ENCODE data around the gene RBSN.
A peak's percentile ranks its signal among the peaks of the same experiment; 100 is the strongest.

RBSN gene

DNA sequence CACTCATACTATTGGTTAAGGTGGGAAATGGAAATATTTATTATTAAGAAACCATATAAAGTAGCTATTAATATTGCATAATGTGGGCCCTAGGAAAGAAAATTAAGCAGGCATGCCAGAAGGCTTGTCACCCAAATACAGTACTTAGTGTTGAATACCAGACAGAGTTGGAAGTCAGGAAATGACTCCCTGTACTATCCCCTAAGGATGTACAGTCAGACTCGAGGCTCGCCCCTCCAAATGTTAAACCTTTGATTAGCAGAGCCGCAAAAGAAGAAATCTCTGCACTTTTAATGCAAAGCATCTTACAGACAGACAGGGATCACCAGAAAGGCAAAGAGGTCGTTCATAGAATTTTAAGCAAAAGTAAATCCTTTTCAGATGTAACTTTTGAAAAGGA is 11.3 kb upstream of the RBSN start:
- Histone ChIP-seq H3K27me3 (ENCODE audit: insufficient read depth, poor library complexity, severe bottlenecking) (no peaks in the 10 kb centered on the region), H3K27ac (replicated peaks) (no peak overlapping the region), H3K4me3 (replicated peaks; ENCODE audit: insufficient read depth, low read length) (no peak overlapping the region)
- DNase-seq (ENCODE audit: low read depth in 1 of 2, low spot score in 1 of 2), result no peak
- TF ChIP-seq REST (IDR thresholded peaks at IDR 0.05; ENCODE audit: insufficient replicate concordance, low read depth), result no peak
- no peak for TF ChIP-seq SPI1 (IDR thresholded peaks at IDR 0.05; ENCODE audit: borderline replicate concordance, low read depth)
- no peak for TF ChIP-seq GABPA (IDR thresholded peaks at IDR 0.05; ENCODE audit: low read depth)
- TF ChIP-seq POLR2AphosphoS5 (IDR thresholded peaks at IDR 0.05; ENCODE audit: low read depth), result no peak
- TF ChIP-seq, protein P1, sequence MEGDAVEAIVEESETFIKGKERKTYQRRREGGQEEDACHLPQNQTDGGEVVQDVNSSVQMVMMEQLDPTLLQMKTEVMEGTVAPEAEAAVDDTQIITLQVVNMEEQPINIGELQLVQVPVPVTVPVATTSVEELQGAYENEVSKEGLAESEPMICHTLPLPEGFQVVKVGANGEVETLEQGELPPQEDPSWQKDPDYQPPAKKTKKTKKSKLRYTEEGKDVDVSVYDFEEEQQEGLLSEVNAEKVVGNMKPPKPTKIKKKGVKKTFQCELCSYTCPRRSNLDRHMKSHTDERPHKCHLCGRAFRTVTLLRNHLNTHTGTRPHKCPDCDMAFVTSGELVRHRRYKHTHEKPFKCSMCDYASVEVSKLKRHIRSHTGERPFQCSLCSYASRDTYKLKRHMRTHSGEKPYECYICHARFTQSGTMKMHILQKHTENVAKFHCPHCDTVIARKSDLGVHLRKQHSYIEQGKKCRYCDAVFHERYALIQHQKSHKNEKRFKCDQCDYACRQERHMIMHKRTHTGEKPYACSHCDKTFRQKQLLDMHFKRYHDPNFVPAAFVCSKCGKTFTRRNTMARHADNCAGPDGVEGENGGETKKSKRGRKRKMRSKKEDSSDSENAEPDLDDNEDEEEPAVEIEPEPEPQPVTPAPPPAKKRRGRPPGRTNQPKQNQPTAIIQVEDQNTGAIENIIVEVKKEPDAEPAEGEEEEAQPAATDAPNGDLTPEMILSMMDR (IDR thresholded peaks at IDR 0.05; ENCODE audit: insufficient read depth, low read length), result no peak

DNA sequence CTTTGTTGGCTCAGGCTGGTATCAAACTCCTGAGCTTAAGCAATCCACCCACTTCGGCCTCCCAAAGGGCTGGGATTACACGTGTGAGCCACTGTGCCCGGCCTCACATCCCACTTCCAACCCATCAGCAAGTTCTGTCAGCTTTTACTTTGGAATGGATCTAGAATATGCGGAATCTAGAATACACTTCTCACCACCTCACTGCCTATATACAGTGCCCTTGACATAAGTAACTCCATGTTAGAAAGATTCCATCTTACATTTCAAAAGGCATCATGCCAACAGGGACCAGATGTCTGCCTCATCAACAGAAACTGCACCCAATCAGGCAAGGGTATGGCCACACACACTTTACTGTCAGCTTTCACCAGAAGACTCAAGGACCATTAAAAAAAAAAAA is 9.9 kb upstream of the RBSN start:
- no peaks in the 10 kb centered on the region for H3K27me3 ChIP-seq (ENCODE audit: insufficient read depth, poor library complexity, severe bottlenecking)
- TF ChIP-seq SPI1 (IDR thresholded peaks at IDR 0.05; ENCODE audit: borderline replicate concordance, low read depth) (no peak), REST (IDR thresholded peaks at IDR 0.05; ENCODE audit: insufficient replicate concordance, low read depth) (no peak), GABPA (IDR thresholded peaks at IDR 0.05; ENCODE audit: low read depth) (no peak), POLR2AphosphoS5 (IDR thresholded peaks at IDR 0.05; ENCODE audit: low read depth) (no peak)
- TF ChIP-seq, protein P1 (IDR thresholded peaks at IDR 0.05; ENCODE audit: insufficient read depth, low read length), result no peak
- no peak for DNase-seq (ENCODE audit: low read depth in 1 of 2, low spot score in 1 of 2)
- H3K27ac ChIP-seq (replicated peaks), result no peak overlapping the region
- H3K4me3 ChIP-seq (replicated peaks; ENCODE audit: insufficient read depth, low read length), result no peak overlapping the region

DNA sequence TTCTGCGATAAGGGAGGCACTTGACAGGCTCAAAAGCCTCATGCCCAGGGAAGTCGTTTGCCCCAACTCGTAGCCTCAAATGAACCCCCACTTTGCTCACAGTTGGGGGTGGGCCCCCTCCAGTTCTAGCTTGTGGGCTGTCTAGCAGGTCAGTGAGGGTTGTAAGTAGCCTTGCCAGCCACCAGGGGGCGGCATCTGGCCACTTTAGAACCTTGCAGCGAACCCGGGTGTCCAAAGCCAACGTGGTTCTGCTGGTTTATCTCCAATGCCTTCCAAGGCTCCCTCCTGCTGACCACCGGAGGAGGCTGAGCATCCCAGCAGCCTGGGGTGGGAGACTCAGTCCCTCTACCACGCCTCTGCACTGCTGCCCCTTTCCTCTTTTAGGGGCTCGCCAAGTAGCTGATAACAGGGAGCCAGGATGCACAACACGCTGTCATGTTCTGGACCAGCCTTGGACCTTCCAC is 9.2 kb upstream of the RBSN start:
- no peaks in the 10 kb centered on the region for H3K27me3 ChIP-seq (ENCODE audit: insufficient read depth, poor library complexity, severe bottlenecking)
- H3K27ac ChIP-seq (replicated peaks), result no peak overlapping the region

More for the DNA sequence above, 9.2 kb upstream of the RBSN start:
- no peak overlapping the region for H3K4me3 ChIP-seq (replicated peaks; ENCODE audit: insufficient read depth, low read length)
- TF ChIP-seq, protein P1 (IDR thresholded peaks at IDR 0.05; ENCODE audit: insufficient read depth, low read length), result peak; percentile 81
- no peak for TF ChIP-seq REST (IDR thresholded peaks at IDR 0.05; ENCODE audit: insufficient replicate concordance, low read depth)
- no peak for TF ChIP-seq SPI1 (IDR thresholded peaks at IDR 0.05; ENCODE audit: borderline replicate concordance, low read depth)
- DNase-seq (ENCODE audit: low read depth in 1 of 2, low spot score in 1 of 2), result peak; percentile 49 to 63
